HG02943 (cell line): Measurements from ENCODE around the gene EFS.

Source experiments
- ATAC-seq: cut with Tn5 transposase; IDR thresholded peaks from one replicate; pipeline ENCODE4 v1.9.1; 2021; ENCODE audit warnings: mild to moderate bottlenecking, low read depth, moderate library complexity; ENCODE audit not compliant: unreplicated experiment

EFS gene

GRCh38 chr14:23307687-23308644, 57.0 kb downstream of the EFS start:
- no peak for ATAC-seq

GRCh38 chr14:23307146-23307530, 57.8 kb downstream of the EFS start:
- ATAC-seq = no peak

GRCh38 chr14:23306412-23307145, 58.4 kb downstream of the EFS start, which contains the start of gene BCL2L2:
Gene BCL2L2, plus strand, starts transcription at chr14:23306833. Its CDS starts 935 bp downstream, at chr14:23307768.
- ATAC-seq = no peak
